GM12891 (cell line): ENCODE results near the gene SLC8A1.

Source experiments
- DNase-seq: peaks from one replicate; pipeline ENCODE4 v3.0.0; 2011; ENCODE audit warnings: low spot score; ENCODE audit not compliant: insufficient read length
- FAIRE-seq: peaks from 2 replicates; lab custom pipeline; 2011; peaks lifted over from hg19 to GRCh38; lab: Jason Lieb, UNC
- PAX5 ChIP-seq: IDR thresholded peaks from 2 replicates; pipeline ENCODE4 v1.6.1; 2011; ENCODE audit warnings: low read length, moderate library complexity, mild to moderate bottlenecking; ENCODE audit not compliant: insufficient read depth, severe bottlenecking
- POLR2A ChIP-seq: IDR thresholded peaks from 2 replicates; pipeline ENCODE4 v1.6.1; 2011; ENCODE audit warnings: low read depth, low read length, control low read depth
- POLR2AphosphoS5 ChIP-seq: IDR thresholded peaks from 2 replicates; pipeline ENCODE4 v1.6.1; 2011; ENCODE audit warnings: low read depth, low read length, control low read depth
- POU2F2 ChIP-seq: IDR thresholded peaks from 2 replicates; pipeline ENCODE4 v1.6.1; 2011; ENCODE audit warnings: low read depth, mild to moderate bottlenecking, control low read depth, low read length, moderate library complexity
- SPI1 ChIP-seq: IDR thresholded peaks from 2 replicates; pipeline ENCODE4 v1.6.1; 2011; ENCODE audit warnings: low read depth, low read length, control low read depth
- TAF1 ChIP-seq: IDR thresholded peaks from 2 replicates; pipeline ENCODE4 v1.6.1; 2011; ENCODE audit warnings: low read depth, low read length, control low read depth

SLC8A1 gene

DNA sequence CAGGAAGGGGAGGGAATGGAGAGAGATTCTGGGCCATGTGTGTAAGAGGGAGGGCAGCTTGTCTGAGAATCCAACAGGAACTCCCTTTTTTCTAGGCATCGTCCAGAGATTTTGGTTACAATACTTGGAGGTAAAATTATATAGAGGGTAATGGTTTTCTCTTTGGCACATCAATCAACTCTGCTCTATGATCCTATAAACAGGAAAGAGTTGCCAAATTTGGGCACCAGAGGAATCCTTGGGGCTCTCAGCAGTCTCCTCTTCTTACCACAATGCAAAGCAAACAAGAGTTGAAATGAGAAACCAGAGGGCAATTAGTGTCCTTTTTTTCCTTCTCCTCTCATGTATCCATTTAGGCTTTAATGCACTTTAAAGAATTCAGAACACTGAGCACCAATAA, 243.4 kb downstream of the SLC8A1 start:
- no peak for FAIRE-seq
- TF ChIP-seq POU2F2 (no peak), TAF1 (no peak), POLR2AphosphoS5 (no peak), PAX5 (no peak), SPI1 (no peak), POLR2A (no peak)
- DNase-seq = no peak

DNA sequence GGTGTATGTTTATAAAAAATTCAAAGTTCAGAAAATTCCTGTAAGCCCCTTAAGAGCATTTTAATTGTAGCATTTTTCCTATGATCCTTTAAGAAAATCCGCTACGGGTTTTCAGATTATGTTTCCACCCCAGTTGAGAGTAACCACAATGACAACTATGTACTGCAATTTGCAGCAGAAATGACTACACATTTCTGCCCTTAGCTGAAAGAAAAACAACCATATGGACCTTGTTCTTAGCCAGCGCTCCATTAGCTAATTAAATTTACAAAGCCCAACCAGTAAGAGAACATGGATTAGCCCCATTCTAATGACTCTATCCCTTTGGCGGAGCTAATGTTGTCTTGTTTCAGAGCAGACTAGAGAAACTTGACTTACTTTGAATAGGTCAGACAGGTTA, 247.6 kb downstream of the SLC8A1 start:
- FAIRE-seq (no peak), DNase-seq (no peak)
- TF ChIP-seq SPI1 (no peak), TAF1 (no peak), POLR2AphosphoS5 (no peak), PAX5 (no peak), POLR2A (no peak), POU2F2 (no peak)

DNA sequence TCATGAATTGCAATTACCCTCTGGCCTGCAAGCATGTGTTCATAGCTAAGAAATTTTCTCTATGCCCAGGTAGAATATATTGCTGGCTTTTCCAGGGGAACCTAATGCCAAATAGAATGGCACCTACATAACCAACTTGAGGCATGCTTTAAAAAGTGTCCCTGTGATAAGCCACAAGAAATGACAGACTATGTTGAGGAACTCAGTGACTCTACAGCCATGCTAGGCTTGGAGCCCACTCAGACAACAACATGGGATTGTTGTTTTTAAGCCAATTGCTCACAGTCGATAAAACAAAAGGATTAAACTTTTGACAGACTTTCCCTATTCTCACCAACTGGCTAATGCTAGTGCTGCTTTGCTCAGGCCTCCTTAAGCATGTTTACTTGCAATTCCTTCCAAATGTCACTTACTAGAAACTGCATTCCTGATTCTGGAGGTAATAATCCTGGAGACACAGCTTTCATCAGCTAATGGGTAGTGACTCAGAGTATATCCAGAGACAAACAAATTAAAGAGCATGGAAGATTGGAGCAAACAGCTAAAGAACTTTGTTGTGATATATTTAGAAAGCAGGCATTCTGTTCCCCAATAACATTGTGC, 249.0 kb downstream of the SLC8A1 start:
- TF ChIP-seq SPI1 (no peak), TAF1 (no peak)
- no peak for DNase-seq
- no peak for FAIRE-seq

DNA sequence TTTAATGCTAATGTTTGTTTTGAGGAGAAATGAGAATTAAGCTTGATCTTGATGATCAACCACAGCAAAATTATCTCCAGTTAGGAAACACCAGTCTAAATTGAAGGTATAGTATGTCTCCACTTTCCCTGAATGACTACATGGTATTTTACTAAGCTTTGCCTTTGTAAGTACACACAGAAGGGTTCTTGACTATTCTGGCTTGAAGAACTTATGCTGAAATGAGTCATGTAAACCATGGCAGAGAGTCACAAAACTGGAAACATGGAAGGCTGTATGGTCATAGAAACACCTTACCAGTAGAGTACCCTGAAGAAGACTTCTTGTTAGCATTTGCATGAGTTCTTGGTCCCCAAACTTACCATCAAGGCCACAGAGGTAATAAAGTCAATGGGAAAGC, 250.5 kb downstream of the SLC8A1 start:
- DNase-seq (no peak), FAIRE-seq (no peak)
- TF ChIP-seq POLR2A (no peak), PAX5 (no peak), POU2F2 (no peak), TAF1 (no peak), SPI1 (no peak), POLR2AphosphoS5 (no peak)

DNA sequence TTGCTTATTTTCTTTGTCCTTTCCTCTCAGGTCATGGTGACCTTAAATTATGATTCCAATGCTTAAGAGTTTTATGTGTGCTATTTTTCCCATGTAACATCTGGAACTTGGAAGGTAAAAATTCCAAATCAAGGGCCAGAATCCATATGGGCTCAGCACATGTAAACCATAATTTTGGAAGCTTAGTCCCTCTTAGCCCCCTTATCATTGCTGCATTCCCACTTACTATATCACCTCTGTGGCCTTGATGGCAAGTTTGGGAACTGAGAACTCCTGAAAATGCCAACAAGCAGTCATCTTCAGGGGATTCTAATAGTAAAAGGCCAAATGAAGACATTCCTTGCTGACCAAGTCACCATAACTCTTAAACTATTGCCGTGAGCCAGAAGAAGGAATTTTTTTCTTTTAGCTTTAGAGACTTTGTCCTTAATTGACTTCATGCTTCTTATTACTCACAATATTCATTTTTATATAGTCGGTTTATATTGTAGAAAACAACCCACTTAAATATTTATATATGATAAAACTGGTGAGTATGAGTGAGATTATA, 251.4 kb downstream of the SLC8A1 start:
- no peak for TF ChIP-seq POU2F2
- no peak for TF ChIP-seq TAF1
- no peak for TF ChIP-seq POLR2A
- no peak for TF ChIP-seq SPI1
- TF ChIP-seq PAX5 = no peak
- no peak for TF ChIP-seq POLR2AphosphoS5
- no peak for DNase-seq
- FAIRE-seq = no peak

DNA sequence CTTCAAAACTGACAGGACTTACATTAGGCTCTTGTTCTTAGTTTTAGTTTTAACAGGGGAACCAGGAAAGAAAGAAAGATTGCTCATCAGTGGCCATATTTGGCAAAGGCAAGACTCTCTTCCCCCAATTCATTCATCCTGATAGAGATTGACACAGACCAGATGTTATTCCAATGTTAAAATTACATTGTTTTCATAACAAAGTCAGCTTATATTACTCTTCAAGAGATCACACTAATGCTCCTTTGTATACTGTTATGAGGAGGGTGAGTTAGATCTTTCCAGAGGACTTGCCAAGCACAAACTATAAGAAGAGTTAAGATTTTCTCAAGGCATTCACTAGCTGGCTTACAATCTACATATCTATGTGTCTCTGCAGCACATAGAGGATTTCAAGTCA, 252.1 kb downstream of the SLC8A1 start:
- FAIRE-seq = no peak
- no peak for DNase-seq
- no peak for TF ChIP-seq SPI1
- no peak for TF ChIP-seq TAF1
- no peak for TF ChIP-seq POLR2AphosphoS5
- no peak for TF ChIP-seq POU2F2
- TF ChIP-seq POLR2A = no peak
- TF ChIP-seq PAX5 = no peak

DNA sequence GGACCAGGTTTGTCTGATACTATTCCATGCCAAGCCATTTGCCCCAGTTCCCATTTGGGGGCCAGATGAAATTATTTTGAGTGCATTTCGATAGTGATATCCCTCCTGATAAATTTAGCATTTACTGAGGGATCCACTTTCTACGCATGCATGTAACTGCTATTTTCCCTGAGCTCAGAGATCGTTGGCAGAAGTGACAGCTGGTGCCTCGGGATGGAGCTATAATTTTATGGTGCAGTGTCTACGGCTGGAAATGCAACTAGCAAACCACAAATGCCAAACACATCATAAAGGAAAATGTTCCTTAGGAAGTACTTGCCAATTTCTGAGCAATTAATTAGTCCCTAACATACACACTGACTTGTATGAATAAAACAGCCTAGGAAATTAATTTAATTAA, 254.8 kb downstream of the SLC8A1 start:
- no peak for TF ChIP-seq POLR2AphosphoS5
- TF ChIP-seq SPI1 = no peak
- TF ChIP-seq PAX5 = no peak
- no peak for TF ChIP-seq TAF1
- no peak for TF ChIP-seq POU2F2
- TF ChIP-seq POLR2A = no peak
- FAIRE-seq (no peak), DNase-seq (no peak)

DNA sequence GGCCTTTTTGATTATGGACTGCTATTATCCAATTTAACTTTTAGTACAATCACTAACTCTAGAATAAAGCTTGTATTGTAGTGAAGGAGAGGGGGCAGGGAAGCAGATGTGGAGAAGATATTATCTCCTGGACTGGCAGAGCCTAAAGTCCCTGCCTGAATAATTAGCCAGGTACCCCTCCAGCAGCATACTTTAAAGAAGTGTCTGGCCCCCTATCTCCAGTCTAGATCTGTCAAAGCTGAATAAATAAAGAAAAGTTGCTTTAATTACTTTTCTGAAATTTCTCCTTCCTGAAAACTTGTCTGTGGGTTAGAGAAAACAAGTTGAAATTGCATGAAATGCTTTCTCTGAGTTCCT, 258.2 kb downstream of the SLC8A1 start:
- DNase-seq (no peak), FAIRE-seq (no peak)
- TF ChIP-seq PAX5 = no peak
- no peak for TF ChIP-seq SPI1
- no peak for TF ChIP-seq POLR2AphosphoS5
- TF ChIP-seq POU2F2 = no peak
- no peak for TF ChIP-seq POLR2A
- no peak for TF ChIP-seq TAF1

DNA sequence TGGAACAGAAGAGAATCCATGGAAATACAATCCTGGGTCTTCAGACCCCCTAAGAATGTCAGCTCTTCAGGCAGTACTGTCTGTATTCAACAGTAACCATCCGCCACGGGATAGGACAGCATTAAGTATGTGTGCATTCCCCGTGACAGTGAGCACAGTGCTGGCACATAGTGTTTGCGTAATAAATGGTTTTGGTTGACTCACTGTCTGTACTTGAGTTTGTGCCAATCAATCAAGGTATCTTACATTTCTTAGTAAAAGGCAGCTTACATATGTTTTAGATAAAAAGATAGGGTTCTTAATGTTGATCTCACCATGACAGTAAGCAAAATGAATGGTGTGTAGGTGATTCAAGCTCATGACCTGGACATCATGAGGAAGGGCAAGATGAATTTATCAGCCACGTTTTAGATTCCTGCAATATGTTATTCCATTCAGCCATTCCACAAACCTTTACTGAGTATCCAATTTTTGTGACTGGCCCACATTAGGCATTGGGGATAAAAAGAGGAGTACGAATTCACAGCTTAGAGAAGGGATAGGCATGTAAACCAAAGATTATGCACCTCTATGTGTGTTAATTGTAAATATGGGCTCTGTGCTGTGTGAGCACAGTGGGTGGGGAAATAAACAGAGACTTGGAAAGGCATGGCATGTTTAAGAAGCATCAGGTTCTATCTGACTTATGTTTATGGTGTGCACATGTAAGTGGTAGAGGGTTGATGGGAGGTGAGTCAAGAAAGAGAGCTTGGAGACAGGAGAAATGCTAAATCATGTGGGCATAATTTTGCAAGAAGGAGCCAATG, 258.8 kb downstream of the SLC8A1 start:
- TF ChIP-seq POLR2AphosphoS5 = no peak
- no peak for TF ChIP-seq SPI1
- TF ChIP-seq TAF1 = no peak
- no peak for TF ChIP-seq POLR2A
- TF ChIP-seq POU2F2 = no peak
- no peak for TF ChIP-seq PAX5
- FAIRE-seq = no peak
- DNase-seq = no peak

DNA sequence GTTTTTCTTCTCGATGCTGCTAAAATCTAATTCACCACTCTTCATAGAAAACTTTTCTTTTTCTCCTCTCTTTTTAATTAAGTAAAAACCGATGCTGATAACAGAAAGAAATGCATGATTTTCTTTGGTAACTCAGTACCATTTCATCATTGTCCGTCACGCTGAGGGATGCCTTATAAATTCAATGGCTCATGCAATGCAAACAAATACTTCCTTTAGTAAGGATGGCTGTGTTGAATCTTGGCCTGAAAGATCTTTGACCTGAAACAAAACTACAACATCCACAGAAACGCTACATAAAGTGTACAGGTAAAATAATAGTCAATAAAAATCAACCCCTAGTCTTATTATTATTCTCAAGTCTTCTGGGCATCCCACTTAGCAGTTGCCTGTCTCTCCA, 261.4 kb downstream of the SLC8A1 start:
- FAIRE-seq (no peak), DNase-seq (no peak)
- TF ChIP-seq PAX5 = no peak
- no peak for TF ChIP-seq TAF1
- TF ChIP-seq POU2F2 = no peak
- no peak for TF ChIP-seq SPI1
- no peak for TF ChIP-seq POLR2AphosphoS5
- TF ChIP-seq POLR2A = no peak
